SU-DHL-6 (cell line): Measurements from ENCODE around the gene GAREM1.

Source experiments
- H2AFZ ChIP-seq: fragments of 200-600 bp; sonication (generic); 2 replicates; pipeline ENCODE4 v1.6.1; 2014; ENCODE audit warnings: low read depth, mild to moderate bottlenecking, moderate library complexity, mixed read lengths, antibody characterized with exemption, low read length; ENCODE audit not compliant: severe bottlenecking
- H3F3A ChIP-seq: fragments of 200-600 bp; shearing (Covaris generic); 2 replicates; pipeline ENCODE4 v1.6.0; 2016; ENCODE audit warnings: antibody characterized with exemption, mild to moderate bottlenecking; ENCODE audit not compliant: insufficient read depth
- H3K27ac ChIP-seq: fragments of 200-600 bp; sonication (generic); 2 replicates; pipeline ENCODE4 v1.5.1; 2016; ENCODE audit warnings: low read depth, mild to moderate bottlenecking, low read length, moderate library complexity, mixed read lengths
- H3K27me3 ChIP-seq: fragments of 200-600 bp; sonication (generic), shearing (Covaris generic); 2 replicates; pipeline ENCODE4 v1.6.0; 2014; ENCODE audit warnings: mild to moderate bottlenecking, low read length
- H3K36me3 ChIP-seq: fragments of 200-600 bp; sonication (generic); 2 replicates; pipeline ENCODE4 v1.6.1; 2014; ENCODE audit warnings: mild to moderate bottlenecking, low read length, mixed read lengths
- H3K4me2 ChIP-seq: fragments of 300-600, 200-600 bp; shearing (Covaris generic), sonication (generic); 2 replicates; pipeline ENCODE4 v1.6.0; 2014; ENCODE audit warnings: low read length, low read depth, mild to moderate bottlenecking; ENCODE audit not compliant: poor library complexity, severe bottlenecking
- H3K4me3 ChIP-seq: fragments of 200-600 bp; sonication (generic); 2 replicates; pipeline ENCODE4 v1.5.1; 2014; ENCODE audit warnings: antibody characterized with exemption, low read length, mild to moderate bottlenecking, mixed read lengths; ENCODE audit not compliant: insufficient read depth, poor library complexity, severe bottlenecking
- H3K79me2 ChIP-seq: fragments of 200-600 bp; sonication (generic); 2 replicates; pipeline ENCODE4 v1.6.1; 2014; ENCODE audit warnings: mild to moderate bottlenecking, low read length, moderate library complexity; ENCODE audit not compliant: insufficient read depth
- H3K9ac ChIP-seq: fragments of 200-600 bp; sonication (generic); 2 replicates; pipeline ENCODE4 v1.7.0; 2014; ENCODE audit warnings: mild to moderate bottlenecking, low read length
- H3K9me2 ChIP-seq: fragments of 200-600 bp; sonication (generic); replicated peaks from 2 replicates; pipeline ENCODE4 v1.6.1; 2014; ENCODE audit warnings: low read length; ENCODE audit not compliant: insufficient read depth
- H3K9me3 ChIP-seq: fragments of 200-600 bp; sonication (generic); 2 replicates; pipeline ENCODE4 v1.6.1; 2014; ENCODE audit warnings: low read length, mixed read lengths; ENCODE audit not compliant: insufficient read depth
- H4K20me1 ChIP-seq: fragments of 200-600 bp; sonication (generic); 2 replicates; pipeline ENCODE4 v1.6.1; 2014; ENCODE audit warnings: low read depth, mild to moderate bottlenecking, antibody characterized with exemption, low read length, moderate library complexity, mixed read lengths
- EZH2phosphoT487 ChIP-seq: fragments of 200-600 bp; sonication (generic), shearing (Covaris generic); conservative IDR thresholded peaks from 2 replicates; pipeline ENCODE4 v1.6.1; 2018; ENCODE audit warnings: mild to moderate bottlenecking, antibody characterized with exemption, low read length, moderate library complexity, mixed read lengths
- TF ChIP-seq, protein P1 (sequence below): fragments of 200-600 bp; sonication (generic); IDR thresholded peaks from one replicate; pipeline ENCODE4 v1.5.1; 2017; ENCODE audit warnings: antibody characterized with exemption, mild to moderate bottlenecking, low read length, moderate library complexity; ENCODE audit not compliant: insufficient read depth, poor library complexity, severe bottlenecking

Gene GAREM1

GRCh38 chr18:32386471-32386870, 84.2 kb downstream of the GAREM1 start:
- no peaks in the 10 kb centered on the region for H3K27me3 ChIP-seq
- no peak overlapping the region for H3K4me2 ChIP-seq
- H3K4me3 ChIP-seq = no peak overlapping the region
- no peak overlapping the region for H3K9ac ChIP-seq
- no peaks in the 10 kb centered on the region for H3K9me3 ChIP-seq
- no peaks in the 10 kb centered on the region for H4K20me1 ChIP-seq
- H3K9me2 ChIP-seq = no peaks in the 10 kb centered on the region
- H2AFZ ChIP-seq = no peak overlapping the region
- H3K79me2 ChIP-seq = no peaks in the 10 kb centered on the region
- no peaks in the 10 kb centered on the region for H3F3A ChIP-seq
- H3K36me3 ChIP-seq = no peaks in the 10 kb centered on the region
- no peak overlapping the region for H3K27ac ChIP-seq
- TF ChIP-seq EZH2phosphoT487 = no peak
- TF ChIP-seq, protein P1, sequence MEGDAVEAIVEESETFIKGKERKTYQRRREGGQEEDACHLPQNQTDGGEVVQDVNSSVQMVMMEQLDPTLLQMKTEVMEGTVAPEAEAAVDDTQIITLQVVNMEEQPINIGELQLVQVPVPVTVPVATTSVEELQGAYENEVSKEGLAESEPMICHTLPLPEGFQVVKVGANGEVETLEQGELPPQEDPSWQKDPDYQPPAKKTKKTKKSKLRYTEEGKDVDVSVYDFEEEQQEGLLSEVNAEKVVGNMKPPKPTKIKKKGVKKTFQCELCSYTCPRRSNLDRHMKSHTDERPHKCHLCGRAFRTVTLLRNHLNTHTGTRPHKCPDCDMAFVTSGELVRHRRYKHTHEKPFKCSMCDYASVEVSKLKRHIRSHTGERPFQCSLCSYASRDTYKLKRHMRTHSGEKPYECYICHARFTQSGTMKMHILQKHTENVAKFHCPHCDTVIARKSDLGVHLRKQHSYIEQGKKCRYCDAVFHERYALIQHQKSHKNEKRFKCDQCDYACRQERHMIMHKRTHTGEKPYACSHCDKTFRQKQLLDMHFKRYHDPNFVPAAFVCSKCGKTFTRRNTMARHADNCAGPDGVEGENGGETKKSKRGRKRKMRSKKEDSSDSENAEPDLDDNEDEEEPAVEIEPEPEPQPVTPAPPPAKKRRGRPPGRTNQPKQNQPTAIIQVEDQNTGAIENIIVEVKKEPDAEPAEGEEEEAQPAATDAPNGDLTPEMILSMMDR = no peak

- no peaks in the 10 kb centered on the region for H3K9me3 ChIP-seq
- no peak overlapping the region for H3K27ac ChIP-seq
Observed at GRCh38 chr18:32383050-32383819, 87.4 kb downstream of the GAREM1 start.

DNA sequence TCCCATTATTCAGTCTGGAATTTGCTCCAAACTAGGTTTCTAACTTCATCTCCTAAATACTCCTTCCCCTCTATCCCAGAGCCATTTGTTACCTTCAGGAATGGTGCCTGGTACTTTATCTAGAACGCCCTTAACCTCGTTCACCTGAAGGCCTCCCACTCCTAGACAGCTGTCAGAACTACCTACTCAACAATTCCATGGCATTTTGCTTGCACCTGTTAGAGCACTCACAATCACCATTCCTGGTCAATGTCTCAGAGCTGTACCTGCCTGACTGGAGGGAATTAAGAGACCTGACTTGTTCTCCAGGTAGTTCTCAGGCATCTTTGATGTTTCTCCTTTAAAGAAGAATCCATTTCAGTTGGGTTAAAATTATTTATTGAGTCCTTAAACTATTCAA, 88.9 kb downstream of the GAREM1 start:
- H3K9me3 ChIP-seq = no peaks in the 10 kb centered on the region
- no peaks in the 10 kb centered on the region for H3K9me2 ChIP-seq
- no peaks in the 10 kb centered on the region for H3K27me3 ChIP-seq
- no peak overlapping the region for H3K4me2 ChIP-seq
- H3K4me3 ChIP-seq = no peak overlapping the region
- H3K79me2 ChIP-seq = no peaks in the 10 kb centered on the region
- no peak overlapping the region for H2AFZ ChIP-seq
- no peaks in the 10 kb centered on the region for H4K20me1 ChIP-seq
- no peaks in the 10 kb centered on the region for H3F3A ChIP-seq
- no peak overlapping the region for H3K27ac ChIP-seq
- no peak for TF ChIP-seq EZH2phosphoT487
- TF ChIP-seq, protein P1 = no peak
- no peak overlapping the region for H3K9ac ChIP-seq
- H3K36me3 ChIP-seq = no peaks in the 10 kb centered on the region

More at GRCh38 chr18:32383050-32383819, 87.4 kb downstream of the GAREM1 start:
- no peak for TF ChIP-seq EZH2phosphoT487
- TF ChIP-seq, protein P1 = no peak
- Histone ChIP-seq H2AFZ (no peak overlapping the region), H3K36me3 (no peaks in the 10 kb centered on the region), H3K27me3 (no peaks in the 10 kb centered on the region), H3K4me2 (no peak overlapping the region), H3K79me2 (no peaks in the 10 kb centered on the region), H3K9ac (no peak overlapping the region), H3K9me2 (no peaks in the 10 kb centered on the region), H4K20me1 (no peaks in the 10 kb centered on the region), H3F3A (no peaks in the 10 kb centered on the region), H3K4me3 (no peak overlapping the region)
